Limb (tissue), 2 donors: ENCODE measurements around the gene PDE1A.
"Not testable (repeated sequence)": the region's sequence is repeated elsewhere in the genome, so short reads cannot be mapped to it uniquely, and the experiment has no call there.

Experiments
- DNase-seq, 2 donors: peaks; one replicate each; pipeline ENCODE4 v3.0.0-alpha.2; 2016; ENCODE audit errors: extremely low spot score in 2 of 2

Gene PDE1A

DNA sequence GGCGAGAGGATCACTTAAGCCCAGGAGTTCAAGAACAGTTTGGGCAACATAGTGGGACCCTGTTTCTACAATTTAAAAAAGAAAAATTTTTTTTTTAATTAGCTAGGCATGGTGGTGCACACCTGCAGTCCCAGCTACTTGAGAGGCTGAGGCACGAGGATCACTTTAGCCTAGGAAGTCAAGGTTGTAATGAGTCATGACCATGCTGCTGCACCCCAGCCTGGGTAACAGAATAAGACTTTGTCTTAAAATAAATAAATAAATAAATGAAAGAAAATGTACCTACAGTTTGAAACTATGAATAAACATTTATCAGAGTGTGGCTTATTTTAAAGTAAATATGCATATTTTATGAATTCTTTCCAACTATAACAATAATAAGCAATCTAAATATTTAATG is 16.7 kb downstream of the PDE1A start:
- DNase-seq = no peak

DNA sequence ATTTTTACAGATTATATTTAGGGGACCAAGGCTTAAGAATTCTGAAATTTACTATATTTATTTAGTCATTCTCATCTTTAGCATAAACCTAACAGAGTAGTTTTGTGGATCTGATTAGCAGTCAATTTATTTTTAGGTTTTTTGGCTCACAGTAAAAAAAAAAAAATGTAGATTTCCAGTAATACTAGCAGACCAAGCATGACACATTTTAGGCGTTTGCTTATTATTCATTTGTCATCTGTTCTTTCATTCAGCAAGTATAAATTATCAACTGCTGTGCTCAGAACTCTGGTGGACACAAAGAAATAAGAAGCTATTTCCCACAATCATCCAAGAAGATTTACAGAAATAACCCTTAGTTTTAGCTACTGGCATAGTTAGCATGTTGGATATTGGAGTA is 20.6 kb downstream of the PDE1A start:
- no peak for DNase-seq

DNA sequence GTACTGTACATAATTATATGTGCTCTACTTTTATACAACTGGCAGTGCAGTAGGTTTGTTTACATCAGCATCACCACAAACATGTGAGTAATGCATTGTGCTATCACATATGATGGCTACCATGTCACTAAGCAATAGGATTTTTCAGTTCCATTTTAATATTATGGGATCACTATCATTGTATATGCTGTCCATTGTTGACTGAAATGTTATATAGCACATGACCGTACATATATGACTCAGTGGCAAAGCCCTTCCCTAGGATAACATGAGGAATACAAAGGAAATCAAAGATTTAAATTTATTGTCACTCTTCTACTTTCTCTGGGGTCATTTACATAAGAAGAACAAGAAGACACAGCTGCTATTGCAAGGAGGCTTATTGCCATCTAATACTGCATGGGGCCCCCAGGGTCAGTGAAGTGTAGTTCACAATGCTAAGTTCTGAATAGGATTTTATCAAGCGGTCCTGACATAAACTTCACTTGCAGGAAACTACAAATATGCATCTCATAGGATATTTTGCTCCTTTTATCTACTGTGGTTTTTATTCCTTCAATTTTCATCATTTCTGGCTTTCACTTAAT is 21.8 kb downstream of the PDE1A start:
- no peak for DNase-seq

DNA sequence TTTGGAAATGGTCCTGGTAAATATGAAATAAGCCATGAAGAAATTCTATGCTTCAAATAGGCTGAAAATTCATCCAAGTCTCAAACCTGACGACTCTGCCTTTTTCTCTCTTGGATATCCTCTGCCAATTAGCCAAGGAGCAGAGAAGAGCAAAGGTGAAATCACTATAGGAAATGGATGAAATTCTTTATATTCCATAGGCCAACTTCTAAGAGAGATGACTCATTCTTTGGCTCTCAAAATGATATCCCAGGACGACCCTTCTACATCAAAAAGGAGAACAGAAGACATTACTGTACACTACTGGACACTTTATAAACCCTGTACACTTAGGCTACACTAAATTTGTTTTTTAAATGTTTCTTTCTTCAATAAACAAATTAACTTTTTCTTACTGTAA is 22.7 kb downstream of the PDE1A start:
- DNase-seq = no peak

DNA sequence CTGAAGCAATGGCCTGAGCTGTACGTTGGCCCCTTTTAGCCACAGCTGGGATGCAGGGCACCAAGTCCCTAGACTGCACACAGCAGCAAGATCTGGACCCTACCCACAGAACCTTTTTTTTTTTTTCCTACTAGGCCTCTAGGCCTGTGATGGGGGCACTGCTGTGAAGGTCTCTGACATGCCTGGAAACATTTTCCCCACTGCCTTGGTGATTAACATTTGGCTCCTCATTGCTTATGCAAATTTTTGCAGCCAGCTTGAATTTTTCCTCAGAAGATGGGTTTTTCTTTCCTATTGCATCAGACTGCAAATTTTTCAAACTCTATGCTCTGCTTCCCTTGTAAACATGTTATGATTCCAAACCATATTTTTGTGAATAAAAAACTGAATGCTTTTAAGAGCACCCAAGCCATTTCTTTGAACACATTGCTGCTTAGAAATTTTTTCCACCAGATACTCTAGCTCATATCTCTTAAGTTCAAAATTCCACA is 33.5 kb downstream of the PDE1A start:
- DNase-seq = no peak

DNA sequence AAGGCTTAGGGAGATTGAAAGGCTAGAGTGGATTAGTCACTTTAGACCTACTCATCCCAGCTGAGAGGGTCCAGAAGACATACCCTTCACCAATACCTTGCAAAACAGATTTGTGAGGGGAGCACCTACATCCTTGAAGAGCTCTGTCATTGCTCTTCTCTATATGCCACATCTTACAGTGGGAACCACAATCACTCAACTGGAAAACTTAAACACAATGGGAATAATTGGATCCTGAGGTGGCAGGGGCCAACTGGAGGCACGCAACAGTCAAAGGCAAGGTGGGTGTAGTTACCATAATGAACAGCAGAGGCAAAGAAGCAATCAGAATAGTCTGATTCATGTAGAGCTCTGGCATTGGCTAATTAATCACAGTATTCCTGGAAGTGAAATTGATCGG is 35.4 kb downstream of the PDE1A start:
- no peak for DNase-seq

DNA sequence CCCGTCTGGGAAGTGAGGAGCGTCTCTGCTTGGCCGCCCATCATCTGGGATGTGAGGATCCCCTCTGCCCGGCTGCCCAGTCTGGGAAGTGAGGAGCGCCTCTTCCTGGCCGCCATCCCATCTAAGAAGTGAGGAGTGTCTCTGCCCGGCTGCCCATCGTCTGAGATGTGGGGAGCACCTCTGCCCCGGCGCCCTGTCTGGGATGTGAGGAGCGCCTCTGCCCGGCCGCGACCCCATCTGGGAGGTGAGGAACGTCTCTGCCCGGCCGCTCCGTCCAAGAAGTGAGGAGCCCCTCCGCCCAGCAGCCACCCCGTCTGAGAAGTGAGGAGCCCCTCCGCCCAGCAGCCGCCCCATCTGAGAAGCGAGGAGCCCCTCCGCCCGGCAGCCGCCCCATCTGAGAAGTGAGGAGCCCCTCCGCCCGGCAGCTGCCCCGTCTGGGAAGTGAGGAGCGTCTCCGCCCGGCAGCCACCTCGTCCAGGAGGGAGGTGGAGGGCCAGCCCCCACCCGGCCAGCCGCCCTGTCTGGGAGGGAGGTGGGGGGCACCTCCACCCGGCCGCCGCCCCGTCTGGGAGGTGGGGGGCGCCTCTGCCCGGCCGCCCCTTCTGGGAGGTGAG is 40.5 kb downstream of the PDE1A start:
- not testable (repeated sequence) for DNase-seq

DNA sequence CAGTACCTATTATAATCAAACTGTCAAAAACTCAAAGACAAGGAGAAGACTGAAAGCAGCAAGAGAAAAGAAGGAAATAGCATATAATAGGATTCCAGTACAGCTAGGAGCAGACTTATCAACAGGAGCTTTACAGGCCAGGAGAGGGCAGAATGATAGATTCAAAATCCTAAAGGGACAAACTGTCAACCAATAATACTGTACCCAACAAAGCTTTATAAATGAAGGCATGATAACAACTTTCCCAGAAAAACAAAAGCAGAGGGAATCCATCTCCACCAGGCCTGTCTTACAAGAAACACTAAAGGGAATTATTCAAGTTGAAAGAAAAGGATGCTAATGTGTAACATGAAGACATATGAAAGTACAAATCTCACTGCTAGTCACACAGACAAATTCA is 42.0 kb downstream of the PDE1A start:
- DNase-seq = no peak

DNA sequence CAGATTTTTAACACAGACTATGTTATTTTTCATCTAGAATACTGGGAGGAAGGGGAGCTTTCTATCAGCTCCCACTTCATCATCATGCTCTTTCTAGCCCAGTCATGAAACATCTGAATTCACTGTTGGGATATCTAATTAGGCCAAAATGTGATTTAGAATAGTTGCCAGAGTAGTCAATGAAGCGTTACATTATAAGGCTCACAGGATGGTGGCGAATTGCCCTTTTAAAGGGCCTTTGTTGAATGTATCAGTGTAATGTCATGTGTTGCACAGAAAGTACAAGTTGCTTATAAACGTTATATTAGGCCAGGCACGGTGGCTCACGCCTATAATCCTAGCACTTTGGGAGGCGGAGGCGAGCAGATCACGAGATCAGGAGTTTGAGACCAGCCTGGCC is 45.6 kb downstream of the PDE1A start:
- no peak for DNase-seq

DNA sequence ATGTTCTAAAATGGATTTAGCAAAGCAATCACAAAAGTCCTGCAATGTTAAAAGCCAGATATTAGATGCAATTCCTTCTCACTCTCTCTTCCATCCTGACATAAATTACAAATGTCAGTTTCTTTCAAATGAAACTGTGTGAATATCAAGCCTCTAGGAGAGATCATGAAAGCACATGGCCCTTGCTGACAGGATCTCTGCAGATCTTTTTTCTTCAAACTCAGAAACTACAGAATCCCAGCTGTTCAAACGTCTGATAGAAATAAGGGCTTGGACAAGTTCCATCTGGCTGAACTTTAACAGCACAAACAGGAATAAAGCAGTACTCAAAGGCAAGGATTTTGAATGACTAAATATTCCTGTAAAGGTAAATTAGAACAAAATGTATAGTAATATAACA is 47.6 kb downstream of the PDE1A start:
- DNase-seq = peak in 1 of 2 donors; percentile 77

DNA sequence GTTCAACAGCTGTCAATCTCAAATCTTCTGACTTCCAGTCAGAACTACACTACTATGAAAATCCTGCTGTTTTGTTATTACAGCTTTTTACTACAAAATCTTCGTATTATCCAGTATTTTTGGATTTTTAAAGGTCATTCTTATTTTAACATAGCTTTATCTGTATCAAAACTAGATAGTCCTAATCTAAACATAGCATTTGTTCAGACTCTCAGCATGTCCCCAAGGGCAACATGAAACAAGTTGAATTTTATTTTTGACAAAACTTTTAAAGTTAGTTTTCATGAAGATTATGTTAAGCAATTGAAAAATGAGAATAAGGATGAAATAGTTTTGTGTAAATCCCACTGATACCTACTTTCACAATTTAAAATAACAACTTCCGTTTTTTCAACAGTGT is 48.1 kb downstream of the PDE1A start:
- no peak for DNase-seq

DNA sequence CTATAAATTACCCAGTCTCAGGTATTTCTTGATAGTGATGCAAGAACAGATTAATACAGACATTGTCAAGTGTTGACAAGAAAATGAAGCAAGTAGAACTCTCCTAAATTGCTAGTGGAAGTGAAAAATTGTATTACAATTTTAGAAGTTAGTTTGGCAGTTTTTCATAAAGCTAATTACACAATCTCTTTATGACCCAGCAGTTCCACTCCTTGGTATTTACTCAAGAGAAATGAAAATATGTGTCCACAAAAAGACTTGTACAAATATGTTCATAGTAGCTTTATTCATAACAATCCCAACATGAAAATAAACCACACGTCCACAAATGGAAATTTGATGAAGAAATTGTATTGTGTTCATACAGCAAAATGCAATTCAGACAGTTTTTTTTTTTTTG is 49.4 kb downstream of the PDE1A start:
- DNase-seq = no peak

DNA sequence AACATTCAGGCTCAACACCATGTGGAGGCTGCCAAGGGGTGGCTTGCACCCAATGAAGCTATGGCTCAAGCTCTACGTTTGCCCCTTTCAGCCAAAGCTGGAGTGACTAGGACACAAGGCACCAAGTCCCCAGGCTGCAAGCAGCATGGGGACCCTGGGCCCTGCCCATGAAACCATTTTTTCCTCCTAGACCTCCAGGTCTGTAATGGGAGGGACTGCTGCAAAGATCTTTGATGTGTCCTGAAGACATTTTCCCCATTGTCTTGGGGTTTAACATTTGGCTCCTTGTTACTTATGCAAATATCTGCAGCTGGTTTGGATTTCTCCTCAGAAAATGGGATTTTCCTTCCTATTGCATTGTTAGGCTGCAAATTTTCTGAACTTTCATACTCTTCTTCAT is 51.0 kb downstream of the PDE1A start:
- no peak for DNase-seq

DNA sequence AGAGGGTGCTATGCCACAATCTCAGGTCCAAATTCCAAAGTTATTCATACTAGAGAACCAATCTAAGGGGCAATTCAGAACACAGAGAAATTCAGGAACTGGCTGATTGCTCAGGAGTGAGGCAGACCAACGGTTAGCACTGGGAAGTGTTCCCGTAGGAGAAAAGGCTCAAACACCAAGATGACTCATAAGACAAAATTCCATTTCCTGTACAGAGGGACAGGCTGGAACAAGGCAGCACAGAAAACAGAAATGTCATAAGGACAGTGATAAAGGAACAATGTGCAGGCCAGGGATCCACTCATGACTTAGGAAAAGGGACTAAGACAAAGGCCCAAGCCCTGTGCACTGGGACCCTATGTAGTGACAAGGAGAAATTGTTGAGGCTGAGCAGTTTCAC is 54.2 kb downstream of the PDE1A start:
- DNase-seq = no peak

DNA sequence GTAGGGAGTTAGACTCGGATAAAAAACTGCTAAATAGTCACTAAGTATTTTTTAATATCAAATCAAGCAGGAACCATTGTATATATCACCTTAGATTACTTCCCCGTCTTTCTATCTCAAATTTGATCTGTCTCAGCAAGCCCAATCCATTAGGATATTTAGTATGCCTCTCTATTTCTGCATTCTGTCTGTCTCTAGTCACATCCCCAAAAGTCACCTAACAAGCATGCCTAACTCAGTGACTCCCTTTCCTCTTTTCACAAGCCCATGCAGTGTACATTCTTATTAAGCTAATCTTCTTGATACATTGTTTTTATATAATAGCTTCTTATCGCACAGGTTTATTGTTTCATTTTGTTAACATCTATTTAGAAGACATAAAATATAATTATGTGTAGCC is 57.8 kb downstream of the PDE1A start:
- DNase-seq = no peak

DNA sequence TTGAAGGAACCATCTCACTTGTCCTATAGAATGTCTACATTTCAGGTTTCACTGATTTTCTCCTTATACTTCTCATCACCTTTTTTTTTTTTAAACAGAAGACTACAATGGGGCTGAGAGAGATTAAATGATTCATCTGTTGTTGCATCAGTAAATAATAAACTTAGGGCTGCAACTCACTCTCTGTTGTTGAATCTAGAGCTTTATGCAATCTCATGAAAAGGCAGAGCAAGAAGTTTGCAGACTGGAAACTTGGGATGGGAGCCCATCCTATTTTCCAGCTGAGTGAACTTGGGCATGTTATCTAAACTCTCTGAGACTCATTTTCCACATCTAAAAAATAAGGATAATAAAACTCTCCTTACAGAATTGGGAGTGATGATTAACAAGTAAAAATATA is 58.4 kb downstream of the PDE1A start:
- no peak for DNase-seq

DNA sequence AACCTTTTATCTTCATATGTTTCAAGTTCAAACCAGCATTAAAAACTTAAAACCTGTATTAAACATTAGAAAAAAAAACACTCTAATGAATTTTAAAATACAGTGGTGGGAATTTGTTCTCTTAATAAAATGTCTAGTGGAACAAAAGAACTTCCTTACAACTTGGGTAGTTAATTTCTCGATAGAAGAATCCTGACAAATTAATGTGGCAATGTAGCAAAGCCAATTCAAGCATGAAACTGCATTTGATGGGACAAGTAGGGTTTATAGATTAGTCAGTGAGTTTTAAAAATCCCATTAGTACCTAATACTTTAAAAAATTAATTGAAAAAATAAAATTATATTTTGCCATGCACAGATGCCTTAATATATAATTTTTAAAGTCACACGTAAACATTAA is 59.4 kb downstream of the PDE1A start:
- no peak for DNase-seq

DNA sequence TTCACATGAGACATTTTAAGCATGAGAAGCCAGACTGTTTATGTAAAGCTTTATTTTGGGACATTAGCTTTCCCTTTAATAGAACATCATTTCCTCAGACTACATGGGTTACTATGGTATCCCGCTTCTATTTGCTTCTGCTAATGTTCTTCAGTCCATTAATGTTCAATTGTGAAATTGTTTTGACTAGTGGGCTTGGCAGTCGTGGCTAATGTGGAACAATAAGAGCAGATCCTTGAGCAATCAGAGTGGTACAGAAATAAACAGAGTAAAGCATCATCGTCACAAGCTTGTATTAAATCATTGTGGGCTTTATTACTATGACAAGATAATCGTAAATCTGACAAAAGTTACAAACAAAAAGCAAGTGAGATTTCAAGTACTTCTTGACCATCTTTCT is 60.2 kb downstream of the PDE1A start:
- no peak for DNase-seq

DNA sequence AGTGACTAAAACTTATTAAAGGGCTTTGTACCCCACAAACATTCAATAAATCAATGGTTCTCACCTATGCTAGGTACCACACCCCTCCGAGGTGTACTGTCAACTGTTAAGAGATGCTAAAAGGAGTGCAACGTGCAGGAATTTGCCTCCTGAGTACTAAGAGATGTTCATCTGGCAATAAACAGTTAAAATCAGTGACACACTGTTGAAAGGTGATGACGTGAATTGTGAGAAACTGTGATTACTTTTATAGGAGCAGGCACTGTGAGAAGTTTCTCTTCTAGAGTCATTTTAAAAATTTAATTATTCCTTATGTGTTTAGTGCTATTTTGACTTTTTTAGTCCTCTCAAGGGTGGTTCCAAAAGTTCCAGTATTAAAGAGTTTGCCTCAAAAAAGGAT is 61.0 kb downstream of the PDE1A start:
- DNase-seq = no peak

DNA sequence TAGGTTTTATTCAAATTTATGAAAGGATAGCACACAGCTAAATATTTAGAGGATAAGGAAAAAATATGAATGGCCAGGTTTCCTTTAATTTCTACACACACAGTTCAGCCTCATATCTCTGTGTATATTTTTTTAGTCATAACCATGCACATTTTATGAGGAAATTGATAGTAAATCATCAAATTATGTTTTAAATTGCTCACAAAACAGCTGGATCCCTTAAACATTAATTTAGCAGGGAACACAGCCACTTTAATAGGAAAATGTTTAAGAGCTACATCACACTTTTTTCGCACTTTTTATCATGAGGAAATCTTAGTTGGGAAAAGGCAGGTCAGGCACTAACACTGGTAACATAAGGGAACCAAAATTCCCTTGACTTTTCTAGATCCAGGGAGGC is 65.4 kb downstream of the PDE1A start:
- DNase-seq = no peak

DNA sequence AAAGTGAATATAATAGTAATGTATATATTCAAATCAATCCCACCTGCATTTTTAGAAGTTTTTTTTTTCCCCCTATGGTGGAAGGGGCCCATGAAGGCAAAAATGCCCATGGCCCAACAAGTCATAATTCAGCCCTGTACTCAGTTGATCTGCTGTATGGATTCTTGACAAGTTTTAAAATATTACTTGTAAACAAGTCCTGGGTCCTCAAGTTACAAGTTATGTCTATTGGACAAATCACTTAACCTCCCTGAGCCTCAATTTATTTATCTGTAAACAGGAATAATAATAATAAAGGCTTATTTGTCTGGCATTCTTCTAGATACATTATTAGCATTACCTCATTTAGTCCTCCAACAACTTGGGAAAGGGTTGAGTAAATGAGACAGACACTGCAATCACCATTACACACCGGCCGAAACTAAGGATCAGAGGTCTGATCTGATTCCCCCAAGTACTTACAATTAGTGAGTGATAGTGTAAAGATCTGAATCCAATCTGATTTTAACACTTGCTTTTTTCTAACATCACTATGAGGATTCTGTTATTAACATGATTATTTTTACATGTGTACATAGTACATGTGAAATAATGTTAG is 66.1 kb downstream of the PDE1A start:
- no peak for DNase-seq

DNA sequence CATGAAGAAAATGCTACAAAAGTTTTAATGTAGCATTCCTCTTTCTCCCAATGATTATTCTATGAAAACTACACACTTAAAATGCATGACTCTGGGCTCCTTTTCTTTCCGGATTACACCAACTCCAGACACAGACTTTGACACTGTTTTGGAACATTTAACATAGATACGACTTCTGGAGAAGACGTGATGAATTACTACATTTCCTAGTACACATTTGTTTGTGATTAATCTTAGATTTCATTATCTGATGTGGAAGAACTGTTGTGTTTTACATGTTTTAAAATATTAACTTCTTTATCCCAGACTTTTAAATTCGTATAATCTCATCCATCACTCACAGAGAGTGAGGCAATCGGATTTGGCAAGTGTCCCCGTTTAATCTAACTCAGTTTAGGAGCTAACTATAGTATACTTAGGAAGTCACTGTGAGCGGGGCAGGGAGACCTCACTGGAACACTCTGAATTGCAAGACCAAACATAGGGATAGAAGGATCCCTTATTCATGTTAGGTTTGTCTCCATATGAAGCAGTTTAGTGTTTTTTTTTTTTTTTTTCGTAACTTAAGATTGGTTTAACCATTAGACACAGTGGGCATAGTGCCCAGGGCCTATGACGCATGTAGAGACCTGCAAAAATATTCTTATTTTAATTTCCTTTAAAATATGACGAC is 66.7 kb downstream of the PDE1A start:
- DNase-seq = no peak
